Central memory CD8-positive, alpha-beta T cell (primary cell): ENCODE data around the gene ZNF487.

ENCODE experiments used
- ATAC-seq: fragments of 150-1000 bp; cut with Tn5 transposase; replicated peaks from 2 replicates; pipeline ENCODE4 v1.10.0; 2022; ENCODE audit warnings: mild to moderate bottlenecking, moderate FRiP score, moderate number of reproducible peaks; ENCODE audit not compliant: poor library complexity, severe bottlenecking; ENCODE audit errors: extremely low read depth
- DNase-seq, 2 donors: peaks; one replicate each; pipeline ENCODE4 v3.0.0; 2021; ENCODE audit warnings: low spot score in 2 of 2
- H3K27ac Mint-ChIP-seq: one replicate; pipeline ENCODE4 v1.8.0; 2022; ENCODE audit warnings: low read depth, mild to moderate bottlenecking, moderate library complexity, mixed read lengths
- H3K27me3 Mint-ChIP-seq: one replicate; pipeline ENCODE4 v1.8.0; 2022; ENCODE audit warnings: mixed read lengths
- H3K36me3 Mint-ChIP-seq: one replicate; pipeline ENCODE4 v1.8.0; 2022; ENCODE audit warnings: mild to moderate bottlenecking, moderate library complexity, mixed read lengths; ENCODE audit not compliant: insufficient read depth
- H3K4me1 Mint-ChIP-seq: one replicate; pipeline ENCODE4 v1.8.0; 2022; ENCODE audit warnings: mixed read lengths
- H3K4me3 Mint-ChIP-seq: one replicate; pipeline ENCODE4 v1.8.0; 2022; ENCODE audit warnings: mild to moderate bottlenecking, moderate library complexity, mixed read lengths
- H3K9me3 Mint-ChIP-seq: one replicate; pipeline ENCODE4 v1.8.0; 2022; ENCODE audit warnings: mixed read lengths

The ZNF487 gene

DNA sequence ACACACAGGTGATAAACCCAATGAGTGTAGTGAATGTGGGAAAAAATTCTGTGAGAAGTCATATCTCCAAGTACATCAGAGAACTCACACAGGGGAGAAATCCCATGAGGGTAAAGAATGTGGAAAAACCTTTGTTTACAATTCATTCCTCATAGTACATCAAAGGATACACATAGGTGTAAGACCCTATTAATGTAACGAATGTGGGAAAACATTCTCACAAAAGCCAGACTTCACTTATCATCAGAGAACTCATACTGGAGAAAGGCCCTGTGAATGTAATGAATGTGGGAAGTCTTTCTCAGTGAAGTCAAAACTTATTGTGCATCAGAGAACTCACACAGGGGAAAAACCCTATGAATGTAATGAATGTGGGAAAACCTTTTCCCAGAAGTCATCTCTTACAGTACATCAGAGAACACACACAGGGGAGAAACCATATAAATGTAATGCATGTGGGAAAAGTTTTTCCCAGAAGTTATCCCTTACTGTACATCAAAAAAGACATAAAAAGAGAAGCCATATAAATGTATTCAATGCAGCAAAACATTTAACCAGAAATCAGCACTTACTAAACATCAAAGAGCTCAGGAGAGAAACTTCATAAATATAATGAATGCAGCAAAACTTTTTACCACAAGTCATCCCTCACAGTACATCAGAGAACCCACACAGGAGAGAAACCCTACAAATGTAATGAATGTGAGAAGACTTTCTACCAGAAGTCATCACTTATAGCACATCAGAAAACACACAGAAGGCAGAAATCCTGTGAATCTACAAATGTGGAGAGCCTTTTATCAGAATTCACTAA is 87.7 kb downstream of the ZNF487 start:
- no peak for DNase-seq
- no peak overlapping the region for H3K4me3 Mint-ChIP-seq
- H3K4me1 Mint-ChIP-seq, result no peaks in the 10 kb centered on the region
- no peaks in the 10 kb centered on the region for H3K36me3 Mint-ChIP-seq
- H3K27me3 Mint-ChIP-seq, result no peaks in the 10 kb centered on the region
- no peak overlapping the region for H3K27ac Mint-ChIP-seq
- ATAC-seq, result no peak
- H3K9me3 Mint-ChIP-seq, result peaks cover 46% of the 10 kb centered on the region
